Activated CD8-positive, alpha-beta T cell treated with anti-CD3 and anti-CD28 coated beads for 36 hours (primary cell): ENCODE results near the gene FCSK. TPM values are rescaled to one million over a fixed set of nuclear protein-coding genes. Genes with fewer than 3 reads are reported as not detected.

Experiments
- ATAC-seq: fragments of 200-7000 bp; cut with Tn5 transposase; one replicate; pipeline ENCODE4 v1.10.0; 2021; ENCODE audit warnings: mild to moderate bottlenecking, moderate library complexity
- CTCF ChIA-PET: fragments of 350-600 bp; sonication (Branson Sonifier 250); formaldehyde crosslinking; loops from one replicate; lab custom pipeline; 2021; ENCODE audit warnings: antibody characterized with exemption; lab: Charles Lee
- POLR2A ChIA-PET: fragments of 350-600 bp; sonication (Branson Sonifier 250); formaldehyde crosslinking; loops from one replicate; lab custom pipeline; 2021; ENCODE audit warnings: antibody characterized with exemption; lab: Charles Lee
- DNase-seq: peaks from one replicate; pipeline ENCODE4 v3.0.0-alpha.2; 2020
- H3K27ac Mint-ChIP-seq: one replicate; pipeline ENCODE4 v1.8.0; 2021; ENCODE audit warnings: mild to moderate bottlenecking, mixed read lengths
- H3K27me3 Mint-ChIP-seq: one replicate; pipeline ENCODE4 v1.8.0; 2021; ENCODE audit warnings: mixed read lengths
- H3K36me3 Mint-ChIP-seq: one replicate; pipeline ENCODE4 v1.8.0; 2021; ENCODE audit warnings: low read depth, mixed read lengths
- H3K4me1 Mint-ChIP-seq: one replicate; pipeline ENCODE4 v1.8.0; 2021; ENCODE audit warnings: low read depth, mixed read lengths
- H3K4me3 Mint-ChIP-seq: one replicate; pipeline ENCODE4 v1.8.0; 2021; ENCODE audit warnings: mild to moderate bottlenecking, moderate library complexity, mixed read lengths
- H3K9me3 Mint-ChIP-seq: one replicate; pipeline ENCODE4 v1.8.0; 2021; ENCODE audit warnings: mixed read lengths
- CTCF ChIP-seq: fragments of 200-600 bp; IDR thresholded peaks from one replicate; pipeline ENCODE4 v1.8.0; 2022; ENCODE audit warnings: antibody characterized with exemption, mild to moderate bottlenecking
- intact Hi-C: fragments of 100-400 bp; cut with micrococcal nuclease; formaldehyde crosslinking; loops from one replicate; pipeline ENCODE4 v1.10.0; 2022
- total RNA-seq, 2 experiments: library from RNA; stranded (reverse); gene quantifications; one replicate each; pipeline ENCODE4 v1.2.3, GENCODE V29; 2021

FCSK gene
- total RNA-seq, 2 experiments from 2014 or later, result 11.0 to 11.1 TPM

- no peaks in the 10 kb centered on the region for H3K27me3 Mint-ChIP-seq
- H3K27ac Mint-ChIP-seq, result no peak overlapping the region
- ATAC-seq (no peak), DNase-seq (no peak)
- ChIA-PET POLR2A (interaction anchor here (0.8 to 1.1 kb wide), 4 partner anchors 19 to 105 kb away, joined by 3 to 6 read pairs (median 4); partner anchors contain the start of gene COG4), CTCF (interaction anchor here (1.5 kb wide), 1 partner anchor 89 kb away, joined by 4 read pairs; no protein-coding TSS in a partner anchor)
- no peak for TF ChIP-seq CTCF
- intact Hi-C loops, result no loop called here
- H3K9me3 Mint-ChIP-seq, result no peaks in the 10 kb centered on the region
- H3K4me1 Mint-ChIP-seq, result peaks cover 7% of the 10 kb centered on the region
- H3K4me3 Mint-ChIP-seq, result no peak overlapping the region
- H3K36me3 Mint-ChIP-seq, result no peaks in the 10 kb centered on the region
These were observed 29.0 kb downstream of the FCSK start for GRCh38 chr16:70483426-70483825.

- no peaks in the 10 kb centered on the region for H3K36me3 Mint-ChIP-seq
- intact Hi-C loops, result no loop called here
- ChIA-PET CTCF (interaction anchor here (1.5 kb wide), 1 partner anchor 90 kb away, joined by 4 read pairs; no protein-coding TSS in a partner anchor), POLR2A (no interaction called here)
- DNase-seq, result no peak
- H3K27ac Mint-ChIP-seq, result no peak overlapping the region
- no peaks in the 10 kb centered on the region for H3K4me1 Mint-ChIP-seq
- ATAC-seq, result no peak
- no peaks in the 10 kb centered on the region for H3K27me3 Mint-ChIP-seq
- no peaks in the 10 kb centered on the region for H3K9me3 Mint-ChIP-seq
- no peak for TF ChIP-seq CTCF
- no peak overlapping the region for H3K4me3 Mint-ChIP-seq
These were observed 30.5 kb downstream of the FCSK start for GRCh38 chr16:70484867-70485266.

- ChIA-PET POLR2A (interaction anchor here (1.0 to 1.2 kb wide), 2 partner anchors 8 to 13 kb away, joined by 3 read pairs; no protein-coding TSS in a partner anchor), CTCF (interaction anchor here (1.0 kb wide), 1 partner anchor 14 kb away, joined by 3 read pairs; no protein-coding TSS in a partner anchor)
- ATAC-seq, result no peak
- DNase-seq, result no peak
- Mint-ChIP-seq H3K4me1 (peaks cover 17% of the 10 kb centered on the region), H3K9me3 (no peaks in the 10 kb centered on the region), H3K27ac (no peak overlapping the region), H3K27me3 (no peaks in the 10 kb centered on the region), H3K36me3 (peaks cover 10% of the 10 kb centered on the region), H3K4me3 (no peak overlapping the region)
- intact Hi-C loops, result no loop called here
- TF ChIP-seq CTCF, result no peak
These were observed 35.9 kb downstream of the FCSK start for GRCh38 chr16:70490261-70490660.

- Mint-ChIP-seq H3K27me3 (no peaks in the 10 kb centered on the region), H3K36me3 (peaks cover 16% of the 10 kb centered on the region), H3K4me1 (peaks cover 17% of the 10 kb centered on the region), H3K4me3 (no peak overlapping the region), H3K9me3 (no peaks in the 10 kb centered on the region), H3K27ac (no peak overlapping the region)
- ChIA-PET CTCF (interaction anchor here (1.0 kb wide), 1 partner anchor 15 kb away, joined by 3 read pairs; no protein-coding TSS in a partner anchor), POLR2A (interaction anchor here (0.6 kb wide), 1 partner anchor 35 kb away, joined by 3 read pairs; no protein-coding TSS in a partner anchor)
- intact Hi-C loops, result no loop called here
- ATAC-seq, result no peak
- DNase-seq, result no peak
- no peak for TF ChIP-seq CTCF
These were observed 39.4 kb downstream of the FCSK start for GRCh38 chr16:70493802-70494201.

GRCh38 chr16:70494202-70494770, 39.9 kb downstream of the FCSK start:
- Mint-ChIP-seq H3K36me3 (peaks cover 16% of the 10 kb centered on the region), H3K9me3 (no peaks in the 10 kb centered on the region), H3K27ac (peak overlapping the region; percentile 15), H3K4me3 (no peak overlapping the region), H3K4me1 (peaks cover 17% of the 10 kb centered on the region), H3K27me3 (no peaks in the 10 kb centered on the region)
- intact Hi-C loops, result no loop called here
- no peak for TF ChIP-seq CTCF
- ChIA-PET POLR2A (interaction anchor here (1.7 kb wide), 1 partner anchor 15 kb away, joined by 5 read pairs; no protein-coding TSS in a partner anchor), CTCF (interaction anchor here (1.0 kb wide), 1 partner anchor 15 kb away, joined by 3 read pairs; no protein-coding TSS in a partner anchor)
- ATAC-seq (peak; percentile 58), DNase-seq (no peak)
